Lower leg skin (tissue), 4 donors: ENCODE measurements around the gene MTLN. TPM values are rescaled to one million over a fixed set of nuclear protein-coding genes. Genes with fewer than 3 reads are reported as not detected.

ENCODE experiments used
- DNase-seq, 2 donors: peaks; one replicate each; pipeline ENCODE4 v3.0.0-alpha.2; 2019; ENCODE audit warnings: low spot score in 2 of 2
- H3K4me3 ChIP-seq: fragments of 200-600 bp; sonication (generic); 2 replicates; pipeline ENCODE4 v1.5.1; 2017; ENCODE audit warnings: mild to moderate bottlenecking, low read depth; ENCODE audit not compliant: poor library complexity, severe bottlenecking
- CTCF ChIP-seq, 3 donors: fragments of 450-650 bp; IDR thresholded peaks; one replicate each; pipeline ENCODE4 v1.5.1; 2016; ENCODE audit warnings: antibody characterized with exemption in 3 of 3, mild to moderate bottlenecking in 3 of 3, moderate library complexity in 2 of 3
- POLR2A ChIP-seq, 2 donors: fragments of 450-650 bp; IDR thresholded peaks; one replicate each; pipeline ENCODE4 v1.6.1; 2016 to 2017; ENCODE audit warnings: antibody characterized with exemption in 2 of 2, mild to moderate bottlenecking in 1 of 2, moderate library complexity in 1 of 2
- WGBS, 2 donors: methylation state at CpG; one replicate each; pipeline ENCODE4 v1.1.5; 2018; 5-methylcytosine and 5-hydroxymethylcytosine counted together
- intact Hi-C: fragments of 100-400 bp; cut with DNase I; formaldehyde crosslinking; loops from one replicate; pipeline ENCODE4 v1.15.0; 2023; ENCODE audit warnings: low total_unique reads
- total RNA-seq, 4 donors: library from RNA; depleted of rRNA; stranded (reverse); fragments of >200 nt; gene quantifications; one replicate each; pipeline ENCODE4 v1.1.0, GENCODE V29; 2016

Gene MTLN
- total RNA-seq, 4 donors from 2014 or later: 49.6 to 138 (median 67.7) TPM

DNA sequence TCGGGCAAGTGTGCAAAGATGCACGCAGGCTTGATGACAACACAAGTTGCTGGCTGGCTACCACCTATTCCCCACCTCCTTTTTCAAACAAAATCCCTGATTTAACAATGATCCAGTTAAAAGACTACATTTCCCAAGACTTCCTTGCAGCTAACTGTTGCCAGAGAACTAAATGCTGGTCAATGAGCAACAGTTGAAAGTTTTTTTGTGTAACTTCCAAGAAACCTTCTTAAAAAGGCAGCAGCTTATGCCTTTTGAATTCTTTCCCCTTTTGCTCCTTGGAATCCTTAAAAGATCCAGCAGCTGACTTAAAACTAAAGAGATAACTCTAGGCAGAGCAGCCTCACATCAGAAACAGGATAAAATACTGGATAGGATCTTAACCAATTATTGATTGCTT lies 46.1 kb downstream of the MTLN start:
- no peak overlapping the region for H3K4me3 ChIP-seq
- intact Hi-C loops: no loop called here
- no peak for DNase-seq
- WGBS, 2 donors: 90 to 99% methylated on average over 2 of the region's 2 CpGs
- TF ChIP-seq CTCF (IDR thresholded peaks at IDR 0.05) (no peak), POLR2A (IDR thresholded peaks at IDR 0.05) (no peak)

Other genes with a start within 250 kb of the MTLN start
- 10 to 100 TPM; 38.7 to 92.8 (median 54.1) TPM for gene MALL, start 96.7 kb downstream of the MTLN start, total RNA-seq
- 1 to 10 TPM in 3 of 4 donors, under 1 TPM in 1; 0.59 to 2.6 (median 1.8) TPM for gene NPHP1, start 7.5 kb downstream of the MTLN start, total RNA-seq